HuH-7 (cell line): ENCODE measurements around the gene TMTC4.
"Not testable (repeated sequence)": the region's sequence is repeated elsewhere in the genome, so short reads cannot be mapped to it uniquely, and the experiment has no call there.

Experiments used
- DNase-seq: peaks from one replicate; pipeline ENCODE4 v3.0.0; 2011; ENCODE audit warnings: low spot score

Gene TMTC4

DNA sequence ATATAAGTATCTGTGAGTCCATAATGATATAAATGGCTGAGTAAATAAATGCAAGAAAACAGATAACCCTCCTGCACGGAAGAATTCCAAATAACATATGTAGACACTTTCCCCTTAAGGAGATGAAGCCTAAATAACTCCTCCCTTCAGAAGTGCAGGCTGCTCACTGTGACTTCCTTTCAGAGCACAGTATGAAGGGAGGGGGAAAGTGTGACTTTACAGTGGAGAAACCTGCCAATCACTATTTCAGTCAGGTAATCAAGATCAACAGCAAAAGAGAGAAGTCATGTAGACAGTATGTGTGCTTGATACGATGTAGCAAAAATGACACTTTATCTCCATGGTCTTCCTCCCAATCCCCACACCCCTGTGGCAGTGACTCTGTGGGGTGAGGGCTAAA is 93.1 kb downstream of the TMTC4 start:
- no peak for DNase-seq

DNA sequence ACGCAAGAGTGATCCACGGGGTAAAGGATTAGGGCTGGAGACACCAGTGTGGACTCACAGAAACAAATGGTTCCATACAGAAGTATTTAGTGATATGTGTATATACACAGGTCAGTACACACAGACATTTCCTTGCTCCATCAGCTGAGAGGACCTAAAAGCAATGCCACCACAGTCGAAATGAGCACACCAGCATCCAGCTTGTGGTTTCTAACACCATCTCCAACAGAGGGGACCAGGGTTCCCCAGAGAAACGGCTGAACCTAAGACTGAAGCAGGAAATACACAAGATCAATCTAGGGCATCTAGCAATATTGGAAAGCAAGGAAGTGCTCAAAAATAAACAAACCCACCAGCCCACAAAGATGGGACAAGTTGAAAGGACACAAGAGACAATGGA is 93.6 kb downstream of the TMTC4 start:
- no peak for DNase-seq

- no peak for DNase-seq
Observed at GRCh38 chr13:100580045-100580444, 94.5 kb downstream of the TMTC4 start.

GRCh38 chr13:100577239-100577638 is 97.4 kb downstream of the TMTC4 start:
- DNase-seq: not testable (repeated sequence)

- peak; percentile 31 for DNase-seq
Observed at GRCh38 chr13:100573121-100573520, 101.5 kb downstream of the TMTC4 start.

GRCh38 chr13:100566543-100566942 is 108.1 kb downstream of the TMTC4 start:
- no peak for DNase-seq

- no peak for DNase-seq
Observed at GRCh38 chr13:100565286-100565685, 109.3 kb downstream of the TMTC4 start.

DNA sequence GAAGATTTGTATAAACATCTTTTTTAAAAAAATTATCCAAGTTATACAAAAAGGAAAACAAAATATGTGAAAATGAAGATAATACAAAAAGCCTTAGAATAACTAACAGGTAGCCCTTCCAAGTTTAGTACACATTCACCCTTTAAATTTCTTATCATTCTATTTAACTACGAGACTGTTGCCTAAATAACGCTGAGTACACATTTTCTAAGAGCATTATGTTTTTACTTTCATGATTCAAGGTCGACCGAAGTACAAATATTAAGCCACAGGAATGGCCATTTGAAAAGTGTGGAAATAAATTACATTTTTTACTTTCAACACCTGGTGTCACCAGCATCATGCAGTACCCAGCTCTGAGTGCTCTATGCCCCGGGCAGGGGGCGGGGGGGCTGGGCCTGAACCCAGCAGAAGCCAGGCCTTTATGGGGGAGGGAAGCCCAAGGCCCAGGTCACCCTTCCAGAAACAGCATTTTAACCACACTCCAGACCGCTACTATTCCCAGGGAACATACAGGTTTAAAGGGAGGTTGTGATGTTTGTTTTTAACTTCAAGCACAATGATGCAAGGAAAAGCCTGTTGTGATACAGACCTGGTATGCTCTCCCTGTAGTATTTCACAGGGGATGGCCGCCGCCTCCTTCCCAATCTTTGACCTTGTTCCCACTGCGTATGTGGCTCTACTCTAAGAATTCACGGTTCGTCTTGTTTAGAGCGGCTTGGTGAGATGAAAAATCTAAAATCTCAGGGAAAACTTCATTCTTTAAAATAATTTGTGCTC is 110.0 kb downstream of the TMTC4 start:
- DNase-seq: no peak

GRCh38 chr13:100563779-100564178 is 110.8 kb downstream of the TMTC4 start:
- DNase-seq: no peak

DNA sequence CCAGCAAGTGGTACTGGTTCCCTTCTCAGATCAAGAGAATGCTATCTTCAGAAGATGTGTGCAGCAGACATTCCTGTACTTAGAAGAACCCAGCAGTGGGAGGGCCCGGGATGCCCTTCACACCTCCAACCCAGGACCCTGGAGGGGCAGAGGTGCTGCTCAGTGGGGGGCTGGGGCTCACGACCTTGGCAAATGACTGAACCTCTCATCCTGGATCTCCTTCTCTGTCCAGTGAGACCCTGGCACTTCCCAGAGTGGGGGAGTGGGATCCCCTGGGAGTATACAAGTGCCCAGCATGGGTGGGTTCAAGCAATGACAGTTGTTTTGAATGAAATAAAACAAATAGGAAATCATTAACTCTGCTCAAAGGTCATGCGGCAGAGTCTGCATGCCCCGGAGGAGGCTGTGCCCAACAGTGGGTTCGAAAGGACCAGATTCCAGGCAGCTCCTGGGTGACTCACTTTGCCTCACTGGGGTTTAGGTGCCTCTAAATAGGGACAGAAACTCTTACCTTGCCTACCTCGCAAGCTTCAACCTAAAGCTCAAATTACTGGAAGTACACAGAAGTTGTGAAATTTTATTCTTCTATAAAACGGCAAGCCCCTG is 112.9 kb downstream of the TMTC4 start:
- DNase-seq: no peak

DNA sequence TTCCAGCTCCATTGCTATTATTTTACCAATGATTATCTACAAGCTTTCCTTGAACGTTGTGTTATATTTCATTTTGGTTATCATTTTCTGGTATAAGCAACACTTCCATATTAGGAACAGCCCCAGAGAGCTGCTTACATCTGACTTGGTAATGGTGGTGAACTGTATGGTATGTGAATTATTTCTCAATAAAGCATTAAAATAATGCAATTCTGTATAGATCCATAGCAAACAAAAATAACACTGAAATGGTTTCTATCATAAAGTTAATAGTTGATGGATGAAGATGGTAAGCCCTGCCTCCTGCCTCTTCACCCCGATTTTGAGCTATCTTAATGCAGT is 113.5 kb downstream of the TMTC4 start:
- DNase-seq: no peak

GRCh38 chr13:100560498-100561157 is 114.0 kb downstream of the TMTC4 start:
- no peak for DNase-seq

GRCh38 chr13:100559886-100560285 is 114.7 kb downstream of the TMTC4 start:
- DNase-seq: no peak
